Neural cell (in vitro differentiated cells): ENCODE measurements around the gene CDH4.

Source experiments
- CTCF ChIP-seq: fragments of 450-650 bp; IDR thresholded peaks from 2 replicates; pipeline ENCODE4 v1.5.1; 2014; ENCODE audit warnings: antibody characterized with exemption, mild to moderate bottlenecking, moderate library complexity; ENCODE audit not compliant: poor library complexity, severe bottlenecking
- EP300 ChIP-seq: fragments of 450-650 bp; conservative IDR thresholded peaks from 2 replicates; pipeline ENCODE4 v1.6.1; 2014; ENCODE audit warnings: antibody characterized with exemption, mild to moderate bottlenecking, moderate library complexity; ENCODE audit not compliant: poor library complexity, severe bottlenecking
- EZH2 ChIP-seq: fragments of 200-600, 300-800 bp; shearing (Covaris generic), sonication (generic); IDR thresholded peaks from 2 replicates; pipeline ENCODE4 v1.6.1; 2014; ENCODE audit warnings: antibody characterized with exemption, low read length, borderline replicate concordance, mild to moderate bottlenecking; ENCODE audit not compliant: insufficient read depth, poor library complexity, severe bottlenecking
- POLR2AphosphoS5 ChIP-seq: IDR thresholded peaks from 2 replicates; pipeline ENCODE4 v1.6.1; 2012
- RAD21 ChIP-seq: fragments of 450-650 bp; conservative IDR thresholded peaks from 2 replicates; pipeline ENCODE4 v1.6.1; 2014; ENCODE audit warnings: antibody characterized with exemption, mild to moderate bottlenecking, moderate library complexity
- REST ChIP-seq: IDR thresholded peaks from 2 replicates; pipeline ENCODE4 v1.6.1; 2012; ENCODE audit warnings: borderline replicate concordance

GRCh38 chr20:61686051-61686936, 434.2 kb downstream of the CDH4 start:
- no peak for TF ChIP-seq CTCF
- TF ChIP-seq EZH2, result no peak
- no peak for TF ChIP-seq POLR2AphosphoS5
- TF ChIP-seq RAD21, result no peak
- TF ChIP-seq REST, result no peak
- no peak for TF ChIP-seq EP300
